Spleen (tissue), 13 donors: ENCODE measurements around the gene CHD9NB. TPM values are rescaled to one million over a fixed set of nuclear protein-coding genes. Genes with fewer than 3 reads are reported as not detected.

Experiments
- DNase-seq: peaks from one replicate; pipeline ENCODE4 v3.0.0-alpha.2; 2020
- H3K27ac ChIP-seq, 8 donors: fragments of 200-600 bp; sonication (generic) in 7 of 8; 1 replicate in 4 of 8; 2 replicates in 4 of 8; pipeline versions ENCODE4 v1.5.0 to v1.8.0; 2016 to 2021; ENCODE audit warnings: inconsistent platforms in 4 of 8, mild to moderate bottlenecking in 4 of 8, moderate library complexity in 1 of 8
- H3K27me3 ChIP-seq, 7 donors: fragments of 200-600 bp; sonication (generic) in 6 of 7; replicated peaks in 1 of 7; 1 replicate in 4 of 7; 2 replicates in 3 of 7; pipeline versions ENCODE4 v1.5.0 to v1.8.0; 2016 to 2021; ENCODE audit warnings: inconsistent platforms in 3 of 7, mild to moderate bottlenecking in 1 of 7
- H3K36me3 ChIP-seq, 6 donors: fragments of 200-600 bp; sonication (generic) in 5 of 6; 1 replicate in 4 of 6; 2 replicates in 2 of 6; pipeline versions ENCODE4 v1.5.0 to v1.8.0; 2016 to 2021; ENCODE audit warnings: inconsistent platforms in 2 of 6
- H3K4me1 ChIP-seq, 6 donors: fragments of 200-600 bp; sonication (generic) in 5 of 6; 1 replicate in 3 of 6; 2 replicates in 3 of 6; pipeline versions ENCODE4 v1.5.0 to v1.8.0; 2016 to 2021; ENCODE audit warnings: inconsistent platforms in 3 of 6
- H3K4me3 ChIP-seq, 8 donors: fragments of 200-600 bp; sonication (generic) in 7 of 8; 1 replicate in 4 of 8; 2 replicates in 4 of 8; pipeline versions ENCODE4 v1.5.0 to v1.8.0; 2016 to 2021; ENCODE audit warnings: inconsistent platforms in 4 of 8, mild to moderate bottlenecking in 4 of 8, moderate library complexity in 2 of 8
- H3K9me3 ChIP-seq, 8 donors: fragments of 200-600 bp; sonication (generic) in 7 of 8; 1 replicate in 4 of 8; 2 replicates in 4 of 8; pipeline versions ENCODE4 v1.5.0 to v1.8.0; 2016 to 2021; ENCODE audit warnings: inconsistent platforms in 4 of 8
- CTCF ChIP-seq, 11 experiments: fragments of 200-600 bp in 7 of 11; fragments of 450-650 bp in 4 of 11; sonication (generic) in 4 of 11; IDR thresholded peaks in 8 of 11; conservative IDR thresholded peaks in 3 of 11; 1 replicate in 7 of 11; 2 replicates in 4 of 11; pipeline versions ENCODE4 v1.4.0 to v1.8.0; 2016 to 2021; ENCODE audit warnings: antibody characterized with exemption in 11 of 11, inconsistent platforms in 4 of 11, mild to moderate bottlenecking in 1 of 11
- POLR2A ChIP-seq, 3 donors: fragments of 450-650 bp; IDR thresholded peaks; one replicate each; pipeline ENCODE4 v1.5.1; 2017; ENCODE audit warnings: antibody characterized with exemption in 3 of 3, mild to moderate bottlenecking in 1 of 3
- POLR2AphosphoS5 ChIP-seq, 3 donors: sonication (generic); formaldehyde crosslinking; IDR thresholded peaks; one replicate each; pipeline ENCODE4 v1.5.1; 2017; ENCODE audit warnings: antibody characterized with exemption in 3 of 3
- WGBS, 5 donors: extraction: QIAGEN DNeasy Blood & Tissue Kit in 3 of 5; methylation state at CpG; one replicate each; pipeline versions ENCODE4 v1.1.5 to v1.1.7; 2013 to 2018; 5-methylcytosine and 5-hydroxymethylcytosine counted together
- intact Hi-C: fragments of 100-400 bp; cut with DNase I; formaldehyde crosslinking; loops from one replicate; pipeline ENCODE4 v1.15.0; 2023; ENCODE audit warnings: low total_unique reads
- long read RNA-seq, 2 donors: transcript quantifications; one replicate each; lab custom pipeline, GENCODE V29; 2026
- polyA plus RNA-seq, 3 donors: library from polyadenylated mRNA; stranded (reverse); fragments of 200-250 nt; gene quantifications; one replicate each; pipeline ENCODE4 v1.2.1, GENCODE V29; 2013
- total RNA-seq, 7 donors: library from RNA; depleted of rRNA in 3 of 7; stranded (reverse); fragments of >200 nt in 3 of 7; fragmentation: NEBNext Ultra II Directional in 4 of 7; extraction: Animal tissue kit (Norgen Biotek cat#: 25700) in 4 of 7; gene quantifications; one replicate each; pipeline versions ENCODE4 v1.1.0 to v1.2.1, GENCODE V29; 2016 to 2021
- donor health status: healthy with polysubstance abuse.
- donor health status: DM: no; HTN: no; CAD: no; lungs with moderate emphysema.
- donor health status: DM: no; HTN: no; CAD: no.
- donor health status: Bipolar disorder and iron deficiency.
- donor health status: healthy.
- donor health status: DM: no; HTN: no; CAD: no.
- donor health status: DM: yes; HTN: yes; CAD: no.

CHD9NB gene
- total RNA-seq = under 1 TPM in 1 of 7 donors, not detected in 6; 0.27 TPM
- polyA plus RNA-seq = under 1 TPM in 1 of 3 donors, not detected in 2; 0.10 TPM
- long read RNA-seq, donor 1 = 0 reads
- long read RNA-seq, donor 2 = 0 reads

GRCh38 chr16:53052519-53053501 lies at the start of gene CHD9NB:
TSS of gene CHD9NB (minus strand) at chr16:53052897. CDS start at chr16:53044158, 8,739 bp downstream.
- Histone ChIP-seq H3K27ac (no peak within 1 kb of the TSS), H3K9me3 (no peaks in the 10 kb centered on the region), H3K27me3 (no peaks in the 10 kb centered on the region), H3K36me3 (no peaks in the 10 kb centered on the region), H3K4me1 (peaks cover 21 to 40% (median 35%) of the 10 kb centered on the region in 6 donors), H3K4me3 (no peak within 1 kb of the TSS)
- DNase-seq = no peak
- no peak for TF ChIP-seq CTCF (IDR thresholded peaks at IDR 0.05 in 8 of 11, conservative IDR thresholded peaks at IDR 0.05 in 3 of 11)
- no peak for TF ChIP-seq POLR2A (IDR thresholded peaks at IDR 0.05)
- TF ChIP-seq POLR2AphosphoS5 (IDR thresholded peaks at IDR 0.05) = no peak
- 75 to 89% (median 81%) methylated on average over 2 of the region's 2 CpGs for WGBS, 5 donors
- intact Hi-C loops = loop anchor here (10.0 kb wide), 4 partner anchors 82 to 232 kb away; no protein-coding TSS in a partner anchor

GRCh38 chr16:53100889-53101288 lies 48.2 kb upstream of the CHD9NB start:
- Histone ChIP-seq H3K4me3 (no peak overlapping the region), H3K9me3 (no peaks in the 10 kb centered on the region), H3K4me1 (peaks cover 31 to 64% (median 47%) of the 10 kb centered on the region in 6 donors), H3K27me3 (no peaks in the 10 kb centered on the region), H3K36me3 (no peaks in the 10 kb centered on the region), H3K27ac (peak overlapping the region in 5 of 8 donors; percentile 89 to 93 (median 90))
- no peak for DNase-seq
- intact Hi-C loops = no loop called here
- 95 to 100% (median 98%) methylated on average over 1 of the region's 1 CpG for WGBS, 5 donors
- no peak for TF ChIP-seq POLR2A (IDR thresholded peaks at IDR 0.05)
- no peak for TF ChIP-seq CTCF (IDR thresholded peaks at IDR 0.05 in 8 of 11, conservative IDR thresholded peaks at IDR 0.05 in 3 of 11)
- TF ChIP-seq POLR2AphosphoS5 (IDR thresholded peaks at IDR 0.05) = no peak

GRCh38 chr16:53100131-53100748 lies 47.5 kb upstream of the CHD9NB start:
- no peak for DNase-seq
- Histone ChIP-seq H3K27me3 (no peaks in the 10 kb centered on the region), H3K36me3 (no peaks in the 10 kb centered on the region), H3K9me3 (no peaks in the 10 kb centered on the region), H3K4me1 (peaks cover 31 to 69% (median 47%) of the 10 kb centered on the region in 6 donors), H3K27ac (peak overlapping the region; percentile 80 to 93 (median 90)), H3K4me3 (peak overlapping the region in 7 of 8 donors; percentile 22 to 68 (median 44))
- no peak for TF ChIP-seq CTCF (IDR thresholded peaks at IDR 0.05 in 8 of 11, conservative IDR thresholded peaks at IDR 0.05 in 3 of 11)
- no peak for TF ChIP-seq POLR2AphosphoS5 (IDR thresholded peaks at IDR 0.05)
- no peak for TF ChIP-seq POLR2A (IDR thresholded peaks at IDR 0.05)
- WGBS, 5 donors = 61 to 65% (median 65%) methylated on average over 9 of the region's 9 CpGs
- intact Hi-C loops = no loop called here
